DND-41 (cell line): ENCODE data around the gene CCDC78.

Experiments used
- CTCF ChIP-seq: IDR thresholded peaks from 2 replicates; pipeline ENCODE4 v1.5.1; 2012; ENCODE audit warnings: borderline replicate concordance, low read length, moderate library complexity, mild to moderate bottlenecking; ENCODE audit not compliant: poor library complexity, severe bottlenecking; ENCODE audit errors: extremely low read depth
- EZH2 ChIP-seq: IDR thresholded peaks from 3 replicates; pipeline ENCODE4 v1.6.1; 2012; ENCODE audit warnings: borderline replicate concordance, low read depth, mild to moderate bottlenecking, moderate library complexity, low read length, inconsistent platforms; ENCODE audit not compliant: severe bottlenecking

- TF ChIP-seq CTCF (no peak), EZH2 (no peak)
These were observed 37.3 kb upstream of the CCDC78 start for GRCh38 chr16:763369-764183.
